Stimulated activated CD8-positive, alpha-beta memory T cell treated with anti-CD3 and anti-CD28 coated beads, Interleukin-12 subunit alpha, Interleukin-12 subunit beta, amount 100 ng/mL, for 24 hours (primary cell): ENCODE data around the gene EPHX1.
"Not testable (repeated sequence)": the region's sequence is repeated elsewhere in the genome, so short reads cannot be mapped to it uniquely, and the experiment has no call there.

Experiments used
- DNase-seq: peaks from one replicate; pipeline ENCODE4 v3.0.0-alpha.2; 2020; ENCODE audit errors: extremely low read depth

The EPHX1 gene

DNA sequence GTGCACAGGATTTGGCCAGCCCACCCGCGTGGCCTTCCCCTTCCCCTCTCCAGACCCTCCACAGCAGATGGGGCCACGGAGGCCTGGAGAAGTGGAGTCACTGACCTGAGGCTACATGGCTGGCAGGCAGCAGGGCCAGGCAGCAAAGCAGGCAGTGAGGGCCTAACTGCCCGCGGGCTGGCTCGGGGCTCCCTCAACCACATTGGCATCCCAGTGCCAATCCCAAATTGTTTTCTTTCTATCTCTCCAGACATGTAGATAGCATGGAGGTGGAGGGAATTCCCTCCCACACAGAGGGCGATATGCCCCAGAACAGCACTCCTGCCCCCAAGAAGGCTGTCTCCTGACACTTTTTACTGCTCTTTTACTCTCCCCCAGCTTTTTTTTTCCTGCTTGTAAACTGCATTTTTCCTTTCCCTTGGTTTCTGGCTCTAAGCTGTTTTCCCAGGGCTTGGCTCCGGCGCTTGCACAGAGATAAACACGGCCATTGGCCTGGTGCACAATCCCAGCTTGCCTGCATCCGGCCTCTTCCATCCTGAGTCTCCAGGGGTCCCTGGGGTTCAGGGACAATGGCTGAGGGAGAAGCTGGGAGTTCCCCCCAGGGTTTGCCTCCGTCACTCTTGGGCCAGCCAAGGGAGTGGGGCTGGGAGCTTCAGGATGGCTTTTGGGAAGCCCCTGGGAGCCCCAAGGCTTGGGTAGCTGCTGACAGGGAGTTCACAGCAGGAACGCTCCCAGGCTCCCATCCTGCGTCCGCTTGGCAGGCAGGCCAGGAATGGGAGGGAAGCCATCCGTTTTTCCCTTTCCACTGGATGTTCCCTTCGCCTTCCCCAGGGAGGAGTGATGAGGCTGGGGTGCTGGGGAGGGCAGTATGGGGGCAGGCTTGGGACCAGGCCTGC lies 7.0 kb downstream of the EPHX1 start:
- DNase-seq, result no peak

DNA sequence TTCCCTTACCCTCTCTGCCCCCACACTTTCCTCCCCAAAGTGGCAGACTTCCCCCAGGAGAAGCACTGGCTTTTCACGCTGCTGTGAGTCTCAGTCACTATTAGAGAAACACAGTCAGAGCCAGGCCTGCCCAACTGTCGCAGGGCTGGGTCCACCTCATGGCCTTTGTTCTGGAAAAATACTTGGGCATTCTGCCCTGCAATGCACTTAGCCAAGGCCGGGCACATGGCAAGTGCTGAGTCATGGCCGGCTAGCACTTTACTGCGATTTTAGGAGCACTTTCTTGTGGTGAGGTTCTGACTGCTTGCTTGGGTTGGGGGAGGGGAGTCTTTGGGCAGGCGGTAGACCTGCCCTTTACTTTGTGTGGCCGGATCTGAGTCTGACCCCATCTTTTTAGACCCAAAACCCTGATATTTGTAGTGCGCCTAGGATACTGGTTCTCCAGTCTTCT lies 7.7 kb downstream of the EPHX1 start:
- no peak for DNase-seq

DNA sequence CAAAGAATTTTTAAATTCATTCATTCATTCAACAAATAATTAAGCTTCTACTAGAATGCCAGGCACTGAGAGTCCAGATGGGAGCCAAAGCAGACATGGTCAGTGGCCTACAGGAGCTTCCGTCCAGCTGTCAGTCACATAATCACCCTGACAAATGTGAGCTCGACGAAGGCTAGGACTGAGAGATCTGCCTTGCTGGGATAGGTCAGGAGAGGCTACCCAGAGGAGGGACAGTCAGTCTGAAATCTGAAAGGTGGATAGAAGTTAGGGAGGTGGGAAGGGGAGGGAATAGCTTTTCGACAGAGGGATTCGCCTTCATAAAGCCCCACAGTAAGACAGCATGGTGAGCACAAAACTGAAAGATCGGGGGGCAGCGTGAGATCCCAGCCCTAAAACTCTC lies 8.3 kb downstream of the EPHX1 start:
- no peak for DNase-seq

DNA sequence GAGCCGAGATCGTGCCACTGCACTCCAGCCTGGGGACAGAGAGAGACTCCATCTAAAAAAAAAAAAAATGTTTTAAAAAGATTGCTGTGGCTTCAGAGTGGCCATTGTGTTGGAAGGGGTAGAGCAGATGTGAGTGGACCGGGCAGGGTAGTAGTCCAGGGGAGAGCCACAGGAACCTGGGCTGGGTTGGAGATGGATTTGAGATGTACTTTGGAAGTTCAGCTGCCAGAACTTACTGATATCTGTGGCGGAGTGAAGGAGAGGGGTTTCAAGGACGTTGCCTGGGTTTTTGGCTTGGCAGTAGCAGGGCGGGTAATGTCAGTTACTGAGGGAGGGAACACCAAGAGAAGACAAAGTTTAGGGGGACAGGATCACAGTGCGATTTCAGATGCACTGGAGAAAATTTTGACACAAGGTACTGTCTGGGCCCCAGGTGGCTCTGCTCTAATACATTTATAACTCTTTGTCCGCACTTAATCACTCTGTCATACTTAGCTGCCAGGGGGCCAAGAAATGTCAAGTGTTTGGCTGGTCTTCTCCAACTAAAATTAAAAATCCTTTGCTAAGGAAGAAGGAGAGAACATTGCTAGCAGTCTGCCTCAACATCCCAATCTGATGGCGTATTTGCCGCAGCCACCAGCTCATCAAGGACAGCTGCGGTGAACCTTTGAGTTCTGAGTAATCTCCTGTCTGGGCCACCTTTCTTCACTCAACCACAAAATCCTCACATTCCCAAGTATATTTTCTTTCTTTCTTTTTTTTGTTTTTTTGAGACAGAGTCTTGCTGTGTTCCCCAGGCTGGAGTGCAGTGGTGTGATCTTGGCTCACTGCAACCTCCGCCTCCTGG lies 9.6 kb downstream of the EPHX1 start:
- no peak for DNase-seq

DNA sequence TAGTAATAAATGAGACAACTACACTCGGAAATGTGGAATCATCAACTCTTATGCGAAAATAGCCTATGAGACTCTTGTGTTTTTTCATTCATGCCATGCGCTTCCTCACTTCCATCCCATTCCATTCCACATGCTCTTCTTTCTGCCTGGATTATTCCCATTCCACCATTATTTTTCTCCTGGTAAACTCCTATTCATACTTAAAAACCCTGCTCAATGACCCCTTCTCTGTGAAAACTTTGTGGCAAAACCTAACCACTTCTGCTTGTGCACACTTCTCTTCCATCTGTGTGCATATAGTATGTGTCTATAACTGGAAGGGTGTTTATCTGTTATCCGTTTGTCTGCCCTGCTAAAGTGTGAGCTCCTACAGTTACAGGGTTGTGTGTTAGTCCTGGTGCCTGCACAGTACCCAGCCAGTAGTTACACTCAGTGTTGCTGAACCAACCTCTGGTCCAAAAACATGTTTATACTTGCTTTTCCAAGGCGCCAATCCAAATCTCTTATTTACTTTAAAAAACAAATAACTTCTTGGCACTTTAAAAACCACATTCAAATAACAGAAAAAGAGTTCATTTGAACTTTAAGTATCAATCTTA lies 10.7 kb downstream of the EPHX1 start:
- no peak for DNase-seq

DNA sequence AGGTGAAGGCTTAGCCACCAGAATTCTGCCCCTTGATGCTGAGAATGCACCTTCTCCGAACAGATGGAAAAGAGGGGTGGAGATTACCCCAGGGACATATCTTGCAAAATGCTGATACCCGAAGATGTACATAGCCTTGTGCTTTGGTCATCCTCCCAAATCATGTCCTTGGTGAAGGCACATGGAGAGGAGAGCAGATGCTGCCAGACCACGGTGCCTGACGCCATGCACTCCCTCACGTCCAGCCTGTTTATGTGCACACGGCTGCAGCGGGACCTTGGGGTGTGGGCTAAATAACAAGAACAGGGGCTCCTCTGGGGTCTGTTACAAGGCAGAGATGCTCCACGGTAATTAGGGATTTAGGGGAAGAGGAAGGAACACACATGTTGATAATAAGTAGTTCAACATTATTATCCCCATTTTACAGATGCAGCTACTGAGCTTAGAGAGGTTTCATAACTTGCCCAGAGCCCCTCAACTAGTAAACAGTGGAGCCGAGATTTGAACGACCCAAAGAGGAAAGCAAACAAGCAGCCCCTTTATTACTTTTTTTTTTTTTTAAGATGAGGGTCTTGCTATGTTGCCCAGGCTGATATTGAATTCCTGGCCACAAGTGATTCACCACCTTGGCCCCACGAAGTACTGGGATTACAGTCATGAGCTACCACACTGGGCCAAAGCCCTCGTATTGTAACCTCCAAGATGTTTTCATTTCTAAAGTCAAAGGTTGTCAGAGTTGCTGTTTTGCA lies 12.9 kb downstream of the EPHX1 start:
- DNase-seq, result no peak

DNA sequence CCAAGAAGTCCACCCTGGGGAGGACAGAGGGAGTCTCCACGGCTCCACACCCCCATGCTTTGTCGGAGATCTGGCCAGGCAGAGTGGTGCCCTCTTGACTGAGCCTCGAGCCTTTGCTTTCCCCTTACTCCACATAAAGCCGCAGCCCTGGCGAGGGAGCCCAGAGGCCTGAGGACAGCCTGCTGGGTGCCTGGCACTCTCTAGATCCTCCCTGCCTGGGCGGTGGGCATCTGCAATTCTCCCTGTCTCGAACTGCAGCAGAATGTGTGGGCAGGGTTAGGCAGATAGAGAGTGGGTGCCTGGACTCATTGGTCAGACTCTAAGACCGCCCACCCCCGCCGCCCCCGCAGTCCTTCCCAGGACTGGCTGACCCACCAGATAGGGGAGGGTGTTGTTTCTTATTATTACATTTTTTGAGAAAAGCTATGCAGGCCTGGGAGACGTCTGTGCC lies 13.9 kb downstream of the EPHX1 start:
- DNase-seq, result no peak

DNA sequence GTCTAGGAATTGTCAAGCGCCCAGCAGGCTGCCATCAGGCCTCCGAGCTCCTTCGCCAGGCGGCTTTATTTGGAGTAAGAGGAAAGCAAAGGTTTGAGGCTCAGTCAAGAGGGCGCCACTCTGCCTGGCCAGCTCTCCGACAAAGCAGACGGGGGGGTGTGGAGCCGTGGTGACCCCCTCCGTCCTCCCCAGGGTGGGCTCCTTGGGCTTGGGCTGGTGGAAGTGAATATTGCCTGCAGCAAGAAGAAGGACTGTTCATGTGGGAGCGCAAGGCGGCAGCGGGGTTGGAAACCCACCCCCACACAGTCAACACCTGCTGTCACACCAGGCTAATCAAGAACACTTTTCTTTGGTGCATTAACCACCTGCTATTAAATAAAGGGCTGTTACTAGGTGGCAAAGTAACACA lies 14.6 kb downstream of the EPHX1 start:
- DNase-seq, result no peak

DNA sequence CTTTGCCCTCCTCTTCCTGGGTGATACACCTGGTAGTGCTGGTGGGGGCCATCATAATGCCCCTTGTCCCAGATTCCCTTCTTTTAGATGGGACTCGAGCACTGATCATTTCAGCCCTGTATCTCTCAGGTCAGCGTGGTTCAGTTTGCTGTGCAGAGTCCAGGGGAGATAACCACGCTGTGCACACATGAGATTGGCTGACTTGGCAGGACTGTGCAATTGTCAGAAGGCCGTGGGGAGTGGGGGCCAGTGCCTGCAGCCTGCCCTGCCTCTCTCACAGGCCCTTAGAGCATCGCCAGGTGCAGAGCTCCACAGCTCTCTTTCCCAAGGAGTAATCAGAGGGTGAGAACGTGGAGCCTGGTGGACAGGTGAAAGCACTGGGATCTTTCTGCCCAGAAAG lies 15.2 kb downstream of the EPHX1 start:
- DNase-seq, result no peak

DNA sequence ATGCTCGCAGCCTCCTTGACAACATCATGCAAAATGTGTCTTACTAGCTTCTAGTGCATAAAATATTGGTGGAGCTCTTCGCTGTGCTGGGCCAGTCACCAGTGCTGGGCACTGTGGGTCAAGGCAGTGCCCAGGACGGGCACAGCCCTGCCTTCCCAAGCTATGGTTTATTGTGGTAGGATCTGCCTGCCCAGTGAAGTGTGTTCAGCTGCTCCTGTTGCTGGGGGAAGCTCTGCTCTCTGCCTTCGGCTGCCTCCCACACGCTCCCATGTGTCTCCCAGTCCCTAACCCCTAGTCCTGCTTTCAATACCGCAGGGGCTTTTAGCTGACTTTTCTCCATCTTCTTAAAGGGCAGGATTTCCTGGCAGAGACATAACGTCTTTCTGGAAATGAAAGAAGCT lies 15.7 kb downstream of the EPHX1 start:
- DNase-seq, result no peak

DNA sequence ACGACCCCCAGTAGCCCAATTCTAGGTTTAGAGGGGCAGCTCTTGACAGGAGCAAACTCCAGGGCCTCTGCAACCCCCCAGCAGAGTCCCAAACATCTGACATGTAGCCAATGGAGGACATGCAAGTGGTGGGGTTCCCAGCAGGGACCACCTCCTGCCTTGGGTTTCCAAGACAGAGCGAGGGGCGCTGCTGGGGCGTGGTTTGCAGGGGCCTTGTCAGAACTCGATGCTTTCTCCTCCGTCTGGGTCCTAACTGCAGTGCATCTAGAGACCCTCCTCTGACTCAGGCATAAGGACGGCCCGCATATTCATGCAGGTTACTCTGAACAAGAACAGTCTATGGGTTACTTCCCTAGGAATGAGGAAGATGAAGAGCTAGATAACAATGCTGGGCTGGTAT lies 17.2 kb downstream of the EPHX1 start:
- DNase-seq, result no peak

DNA sequence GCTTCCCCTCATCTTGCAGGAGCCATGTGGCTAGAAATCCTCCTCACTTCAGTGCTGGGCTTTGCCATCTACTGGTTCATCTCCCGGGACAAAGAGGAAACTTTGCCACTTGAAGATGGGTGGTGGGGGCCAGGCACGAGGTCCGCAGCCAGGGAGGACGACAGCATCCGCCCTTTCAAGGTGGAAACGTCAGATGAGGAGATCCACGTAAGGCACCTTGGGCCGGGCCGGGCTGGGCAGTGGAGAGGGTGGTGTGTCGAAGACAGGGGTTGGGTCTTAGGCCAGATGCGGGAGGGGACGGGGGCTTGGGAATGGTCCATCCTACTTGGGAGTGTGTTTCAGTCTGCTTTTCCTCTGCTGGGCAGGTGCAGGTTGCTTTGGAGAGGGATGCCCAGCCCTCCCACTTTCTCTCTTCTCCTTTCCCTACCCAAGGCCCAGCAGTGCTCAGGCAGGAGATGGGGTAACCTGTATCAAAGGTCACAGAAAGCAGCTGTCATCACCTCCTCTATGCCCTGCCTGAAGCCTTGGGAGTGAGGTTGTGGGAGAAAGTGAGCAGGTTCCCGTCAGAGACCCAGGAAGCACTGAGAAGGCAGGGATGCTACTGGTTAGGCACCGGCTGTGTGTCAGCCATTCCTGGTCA lies 18.9 kb downstream of the EPHX1 start:
- no peak for DNase-seq

DNA sequence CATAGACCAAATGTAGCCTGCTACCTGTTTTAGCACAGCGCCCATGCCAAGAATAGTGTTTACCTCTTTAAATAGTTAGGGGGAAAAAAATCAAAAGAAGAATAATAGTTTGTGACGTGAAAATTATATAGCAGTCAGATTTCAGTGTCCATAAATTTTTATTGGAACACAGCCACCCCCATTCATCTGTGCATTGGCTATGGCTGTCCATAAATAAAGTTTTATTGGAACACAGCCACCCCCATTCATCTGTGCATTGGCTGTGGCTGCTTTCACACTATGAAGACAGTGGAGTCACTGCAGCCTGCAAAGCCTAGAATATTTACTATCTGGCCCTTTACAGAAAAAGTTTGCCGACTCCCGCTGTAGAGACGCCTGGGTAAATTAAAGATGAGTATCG lies 20.9 kb downstream of the EPHX1 start:
- no peak for DNase-seq

DNA sequence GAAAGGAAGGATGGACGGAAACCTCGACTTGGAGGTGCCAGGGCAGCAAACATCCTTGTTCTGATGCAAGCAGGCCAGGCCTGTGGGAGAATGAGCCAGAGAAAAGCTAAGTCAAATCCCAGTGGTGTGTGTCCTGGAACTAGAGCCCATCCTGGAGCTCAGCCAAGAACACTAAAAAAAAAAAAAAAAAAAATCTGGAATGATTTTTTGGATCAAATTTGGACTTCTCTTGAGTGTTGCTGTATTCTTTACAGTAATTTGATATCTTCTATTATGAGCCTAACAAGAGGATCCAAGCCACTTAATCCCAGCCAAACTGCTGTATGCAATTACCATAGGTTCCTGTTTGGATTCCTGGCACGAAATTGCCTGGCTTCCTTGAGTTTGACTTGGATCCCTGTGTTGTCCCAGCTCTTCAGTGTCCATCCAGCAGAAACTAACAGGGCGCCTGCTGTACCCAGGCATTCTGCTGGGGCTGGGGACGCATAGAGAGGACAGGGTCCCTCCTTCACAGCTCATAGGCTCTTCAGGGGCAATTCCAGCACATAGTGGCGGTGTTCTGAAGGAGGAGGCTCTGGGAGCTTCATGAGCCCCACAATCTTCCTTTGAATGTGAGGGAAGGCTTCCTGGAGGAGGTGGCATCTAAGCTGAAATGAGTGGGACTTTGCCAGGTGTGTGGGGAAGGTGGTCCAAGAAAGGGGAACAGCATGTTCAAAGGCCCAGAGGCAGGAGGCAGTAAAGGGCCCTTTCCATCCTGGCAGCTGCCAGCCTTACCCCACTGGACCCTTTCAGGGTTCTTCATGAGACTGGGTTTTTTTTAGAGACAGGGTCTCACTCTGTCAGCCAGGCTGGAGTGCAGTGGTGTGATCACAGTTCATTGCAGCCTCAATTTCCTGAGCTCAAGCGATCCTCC lies 24.7 kb downstream of the EPHX1 start:
- DNase-seq, result no peak

DNA sequence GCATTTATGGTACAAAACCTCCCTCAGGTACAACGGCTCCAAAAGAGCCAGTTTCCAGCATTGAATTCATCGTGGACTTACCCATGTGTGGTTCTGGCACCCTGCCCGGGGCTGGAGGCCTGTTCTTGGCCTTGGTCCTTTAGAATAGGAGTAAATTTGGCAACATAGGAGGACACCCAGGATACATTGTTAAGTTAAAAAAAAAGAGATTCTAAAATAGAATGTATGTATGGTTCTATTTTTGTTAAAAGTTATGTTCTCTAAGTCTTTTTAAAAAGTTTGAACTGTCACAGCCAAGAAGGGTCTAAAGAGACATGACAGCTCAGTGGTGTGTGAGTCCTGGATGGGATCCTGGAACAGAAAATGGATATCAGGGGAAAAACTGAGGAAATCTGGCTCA lies 25.9 kb downstream of the EPHX1 start:
- no peak for DNase-seq

DNA sequence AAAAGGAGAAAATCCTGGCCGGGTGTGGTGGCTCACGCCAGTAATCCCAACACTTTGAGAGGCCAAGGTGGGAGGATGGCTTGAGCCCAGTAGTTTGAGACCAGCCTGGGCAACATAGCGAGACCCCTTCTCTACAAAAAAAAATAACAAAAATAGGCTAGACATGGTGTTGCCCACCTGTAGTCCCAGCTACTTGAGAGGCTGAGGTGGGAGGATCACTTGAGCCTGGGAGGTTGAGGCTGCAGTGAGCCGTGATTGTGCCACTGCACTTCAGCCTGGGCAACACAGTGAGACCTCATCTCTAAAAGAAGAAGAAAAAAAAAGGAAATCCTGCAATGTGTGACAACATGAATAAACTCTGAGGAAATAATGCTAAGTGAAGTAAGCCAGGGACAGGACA lies 26.4 kb downstream of the EPHX1 start:
- not testable (repeated sequence) for DNase-seq

DNA sequence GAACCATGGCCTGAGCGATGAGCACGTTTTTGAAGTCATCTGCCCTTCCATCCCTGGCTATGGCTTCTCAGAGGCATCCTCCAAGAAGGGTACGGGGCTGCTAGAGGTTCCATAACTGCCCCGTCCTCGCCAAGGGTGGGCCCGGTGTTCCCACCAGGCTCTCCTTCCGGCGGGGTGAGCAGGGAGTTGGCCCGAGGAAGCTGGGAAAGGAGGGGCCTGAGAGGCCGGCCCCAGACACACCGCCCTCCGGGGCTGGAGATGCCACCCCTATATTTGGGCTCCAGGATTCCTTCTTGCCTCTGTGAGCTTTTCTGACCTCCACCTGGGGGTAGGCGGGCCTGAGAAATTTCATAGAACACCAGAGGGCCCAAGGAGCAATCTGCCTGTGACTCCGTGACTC lies 28.9 kb downstream of the EPHX1 start:
- no peak for DNase-seq

DNA sequence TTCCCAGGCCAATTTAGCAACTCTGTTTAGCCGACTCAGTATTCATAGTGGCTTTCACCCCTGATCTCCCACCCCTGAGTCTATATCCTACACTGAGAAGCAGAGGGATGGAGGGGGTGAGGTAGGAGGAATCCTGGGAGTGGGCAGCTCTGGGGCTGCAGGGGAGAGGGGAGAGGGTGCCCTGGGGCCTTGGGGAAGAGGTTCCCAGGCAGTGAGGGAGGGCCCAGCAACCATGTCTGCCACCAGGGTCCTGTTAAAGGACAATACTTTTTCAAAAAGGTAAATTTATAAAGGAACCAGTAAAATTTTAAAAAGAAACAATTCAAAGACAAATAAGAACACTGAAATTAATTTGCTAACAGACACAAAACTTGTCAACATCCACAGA lies 30.3 kb downstream of the EPHX1 start:
- DNase-seq, result no peak

DNA sequence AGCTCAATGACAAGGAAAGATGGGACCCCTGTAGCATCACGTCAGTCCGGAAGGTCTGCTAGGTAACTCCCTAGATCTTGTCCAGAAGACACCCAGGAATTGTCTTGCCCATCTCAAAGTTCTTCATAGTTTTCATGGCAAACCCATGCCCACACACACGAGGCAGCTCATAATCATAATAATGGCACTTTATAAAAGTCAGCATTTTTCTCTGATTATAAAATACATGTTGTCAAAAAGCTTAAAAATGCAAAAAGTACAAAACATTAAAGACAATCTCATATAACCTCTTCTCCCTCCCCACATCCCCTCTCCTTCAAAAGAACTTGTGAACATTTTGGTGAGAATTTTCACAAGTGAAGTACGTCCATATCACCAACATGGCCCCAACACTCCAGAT lies 30.8 kb downstream of the EPHX1 start:
- DNase-seq, result no peak

DNA sequence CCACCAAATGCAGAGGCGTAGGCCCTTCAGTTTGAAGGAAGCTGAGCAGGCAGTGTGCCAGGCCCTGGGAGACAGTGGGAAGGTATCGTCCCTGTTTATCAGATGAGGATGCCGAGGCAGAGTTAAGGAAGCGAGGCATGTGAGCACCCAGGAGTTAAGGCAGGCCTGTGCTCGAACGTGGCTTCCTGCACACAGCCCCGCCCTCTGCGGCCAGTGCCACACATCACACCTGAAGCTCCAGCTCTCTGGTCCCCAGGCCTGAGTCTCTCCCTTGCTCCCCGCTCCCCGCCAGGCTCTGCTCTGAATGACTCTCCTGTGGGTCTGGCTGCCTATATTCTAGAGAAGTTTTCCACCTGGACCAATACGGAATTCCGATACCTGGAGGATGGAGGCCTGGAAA lies 32.1 kb downstream of the EPHX1 start:
- no peak for DNase-seq
